ENCODE results near the gene SWSAP1.

- TF ChIP-seq CTCF (IDR thresholded peaks at IDR 0.05) (no peak), MYBL2 (CRISPR knock-in tag; IDR thresholded peaks at IDR 0.05) (no peak), CREB1 (CRISPR knock-in tag; IDR thresholded peaks at IDR 0.05) (no peak), CREM (CRISPR knock-in tag; IDR thresholded peaks at IDR 0.05) (no peak), NR2C2 (CRISPR knock-in tag; IDR thresholded peaks at IDR 0.05) (no peak), SP1 (CRISPR knock-in tag; conservative IDR thresholded peaks at IDR 0.05) (no peak), ZNF317 (CRISPR knock-in tag; IDR thresholded peaks at IDR 0.05; ENCODE audit: borderline replicate concordance, low read depth) (no peak), TEAD1 (CRISPR knock-in tag; IDR thresholded peaks at IDR 0.05) (no peak)
These were observed 9.5 kb upstream of the SWSAP1 start for GRCh38 chr19:11364935-11365334.

All from WTC11 (cell line).